Stimulated activated CD8-positive, alpha-beta memory T cell treated with anti-CD3 and anti-CD28 coated beads, Interleukin-4, amount 100 ng/mL, for 1 hour (primary cell): Measurements from ENCODE around the gene LAMB1.
"Not testable (repeated sequence)": the region's sequence is repeated elsewhere in the genome, so short reads cannot be mapped to it uniquely, and the experiment has no call there.

Source experiments
- DNase-seq, 2 donors: peaks; one replicate each; pipeline ENCODE4 v3.0.0-alpha.2; 2020; ENCODE audit warnings: low read depth in 2 of 2, low spot score in 1 of 2

Gene LAMB1

GRCh38 chr7:108002726-108003598 lies at the start of gene LAMB1:
Gene LAMB1 (minus strand): TSS chr7:108003161. CDS start chr7:108002885, 276 bp downstream.
- no peak for DNase-seq

- DNase-seq, result no peak
Observed at GRCh38 chr7:108051454-108051853, 48.5 kb upstream of the LAMB1 start.

GRCh38 chr7:108049962-108050361 lies 47.0 kb upstream of the LAMB1 start:
- DNase-seq, result no peak

GRCh38 chr7:108048422-108048821 lies 45.5 kb upstream of the LAMB1 start:
- no peak for DNase-seq

GRCh38 chr7:108046952-108047506 lies 44.1 kb upstream of the LAMB1 start:
- no peak for DNase-seq

- no peak for DNase-seq
Observed at GRCh38 chr7:108045669-108046068, 42.7 kb upstream of the LAMB1 start.

GRCh38 chr7:108045154-108045553 lies 42.2 kb upstream of the LAMB1 start:
- DNase-seq, result no peak

- DNase-seq, result no peak
Observed at GRCh38 chr7:108044345-108044744, 41.4 kb upstream of the LAMB1 start.

GRCh38 chr7:108038986-108039385 lies 36.0 kb upstream of the LAMB1 start:
- no peak for DNase-seq

- no peak for DNase-seq
Observed at GRCh38 chr7:108037741-108038140, 34.8 kb upstream of the LAMB1 start.

- no peak for DNase-seq
Observed at GRCh38 chr7:108037140-108037539, 34.2 kb upstream of the LAMB1 start.

- no peak for DNase-seq
Observed at GRCh38 chr7:108034586-108034985, 31.6 kb upstream of the LAMB1 start.

GRCh38 chr7:108033776-108034497 lies 31.0 kb upstream of the LAMB1 start:
- no peak for DNase-seq

- not testable (repeated sequence) for DNase-seq
Observed at GRCh38 chr7:108033309-108033708, 30.3 kb upstream of the LAMB1 start.

- no peak for DNase-seq
Observed at GRCh38 chr7:108030516-108030915, 27.6 kb upstream of the LAMB1 start.

- no peak for DNase-seq
Observed at GRCh38 chr7:108029034-108029433, 26.1 kb upstream of the LAMB1 start.

- DNase-seq, result no peak
Observed at GRCh38 chr7:108028111-108028510, 25.1 kb upstream of the LAMB1 start.

- no peak for DNase-seq
Observed at GRCh38 chr7:108027239-108027638, 24.3 kb upstream of the LAMB1 start.

- DNase-seq, result no peak
Observed at GRCh38 chr7:108026647-108027046, 23.7 kb upstream of the LAMB1 start.

GRCh38 chr7:108026116-108026515 lies 23.2 kb upstream of the LAMB1 start:
- DNase-seq, result no peak

GRCh38 chr7:108024538-108024937 lies 21.6 kb upstream of the LAMB1 start:
- no peak for DNase-seq

GRCh38 chr7:108020585-108020984 lies 17.6 kb upstream of the LAMB1 start:
- DNase-seq, result no peak
